Measurements from ENCODE around the gene RAI1.

Gene RAI1

GRCh38 chr17:17750881-17751280 is 69.6 kb downstream of the RAI1 start:
- Histone ChIP-seq H3K9ac (ENCODE audit: low read depth in 1 of 2, low read length in 2 of 2) (no peak overlapping the region), H3K36me3 (ENCODE audit: control insufficient read depth in 2 of 2, insufficient read depth in 2 of 2, low read length in 2 of 2) (no peaks in the 10 kb centered on the region), H3K9me3 (ENCODE audit: control insufficient read depth in 2 of 2, low read length in 2 of 2) (no peaks in the 10 kb centered on the region), H3K4me3 (ENCODE audit: low read length in 2 of 2) (peak overlapping the region in 1 of 2 donors; percentile 14), H3K27me3 (ENCODE audit: control insufficient read depth in 2 of 2, insufficient read depth in 2 of 2, low read length in 2 of 2) (no peaks in the 10 kb centered on the region), H3K4me1 (ENCODE audit: control insufficient read depth in 2 of 2, insufficient read depth in 2 of 2, low read length in 2 of 2) (peaks cover 16 to 28% of the 10 kb centered on the region in 2 donors), H3K27ac (ENCODE audit: low read depth in 2 of 2, low read length in 2 of 2) (peak overlapping the region; percentile 77 to 80)

GRCh38 chr17:17751489-17752088 is 70.3 kb downstream of the RAI1 start:
- Histone ChIP-seq H3K9ac (ENCODE audit: low read depth in 1 of 2, low read length in 2 of 2) (peak overlapping the region; percentile 67 to 68), H3K4me1 (ENCODE audit: control insufficient read depth in 2 of 2, insufficient read depth in 2 of 2, low read length in 2 of 2) (peaks cover 16 to 28% of the 10 kb centered on the region in 2 donors), H3K9me3 (ENCODE audit: control insufficient read depth in 2 of 2, low read length in 2 of 2) (no peaks in the 10 kb centered on the region), H3K4me3 (ENCODE audit: low read length in 2 of 2) (peak overlapping the region; percentile 55 to 75), H3K27ac (ENCODE audit: low read depth in 2 of 2, low read length in 2 of 2) (peak overlapping the region; percentile 77 to 80), H3K36me3 (ENCODE audit: control insufficient read depth in 2 of 2, insufficient read depth in 2 of 2, low read length in 2 of 2) (no peaks in the 10 kb centered on the region), H3K27me3 (ENCODE audit: control insufficient read depth in 2 of 2, insufficient read depth in 2 of 2, low read length in 2 of 2) (no peaks in the 10 kb centered on the region)

- H3K4me1 ChIP-seq (ENCODE audit: control insufficient read depth in 2 of 2, insufficient read depth in 2 of 2, low read length in 2 of 2), result peaks cover 16 to 28% of the 10 kb centered on the region in 2 donors
- H3K9me3 ChIP-seq (ENCODE audit: control insufficient read depth in 2 of 2, low read length in 2 of 2), result no peaks in the 10 kb centered on the region
- H3K9ac ChIP-seq (ENCODE audit: low read depth in 1 of 2, low read length in 2 of 2), result peak overlapping the region; percentile 77 to 91
- H3K27me3 ChIP-seq (ENCODE audit: control insufficient read depth in 2 of 2, insufficient read depth in 2 of 2, low read length in 2 of 2), result no peaks in the 10 kb centered on the region
- peak overlapping the region; percentile 82 to 91 for H3K27ac ChIP-seq (ENCODE audit: low read depth in 2 of 2, low read length in 2 of 2)
- H3K4me3 ChIP-seq (ENCODE audit: low read length in 2 of 2), result peak overlapping the region; percentile 80 to 87
- H3K36me3 ChIP-seq (ENCODE audit: control insufficient read depth in 2 of 2, insufficient read depth in 2 of 2, low read length in 2 of 2), result no peaks in the 10 kb centered on the region
These were observed 71.0 kb downstream of the RAI1 start for GRCh38 chr17:17752089-17752820.

GRCh38 chr17:17752821-17753321 is 71.6 kb downstream of the RAI1 start:
- H3K9ac ChIP-seq (ENCODE audit: low read depth in 1 of 2, low read length in 2 of 2), result peak overlapping the region; percentile 77 to 91
- H3K27me3 ChIP-seq (ENCODE audit: control insufficient read depth in 2 of 2, insufficient read depth in 2 of 2, low read length in 2 of 2), result no peaks in the 10 kb centered on the region
- peak overlapping the region; percentile 80 to 87 for H3K4me3 ChIP-seq (ENCODE audit: low read length in 2 of 2)
- no peaks in the 10 kb centered on the region for H3K36me3 ChIP-seq (ENCODE audit: control insufficient read depth in 2 of 2, insufficient read depth in 2 of 2, low read length in 2 of 2)
- H3K4me1 ChIP-seq (ENCODE audit: control insufficient read depth in 2 of 2, insufficient read depth in 2 of 2, low read length in 2 of 2), result peaks cover 18 to 28% of the 10 kb centered on the region in 2 donors
- H3K27ac ChIP-seq (ENCODE audit: low read depth in 2 of 2, low read length in 2 of 2), result peak overlapping the region; percentile 82 to 91
- no peaks in the 10 kb centered on the region for H3K9me3 ChIP-seq (ENCODE audit: control insufficient read depth in 2 of 2, low read length in 2 of 2)

GRCh38 chr17:17754719-17755686 is 73.7 kb downstream of the RAI1 start:
- Histone ChIP-seq H3K27ac (ENCODE audit: low read depth in 2 of 2, low read length in 2 of 2) (no peak overlapping the region), H3K9ac (ENCODE audit: low read depth in 1 of 2, low read length in 2 of 2) (no peak overlapping the region), H3K36me3 (ENCODE audit: control insufficient read depth in 2 of 2, insufficient read depth in 2 of 2, low read length in 2 of 2) (no peaks in the 10 kb centered on the region), H3K4me1 (ENCODE audit: control insufficient read depth in 2 of 2, insufficient read depth in 2 of 2, low read length in 2 of 2) (peaks cover 20 to 22% of the 10 kb centered on the region in 2 donors), H3K9me3 (ENCODE audit: control insufficient read depth in 2 of 2, low read length in 2 of 2) (no peaks in the 10 kb centered on the region), H3K4me3 (ENCODE audit: low read length in 2 of 2) (no peak overlapping the region), H3K27me3 (ENCODE audit: control insufficient read depth in 2 of 2, insufficient read depth in 2 of 2, low read length in 2 of 2) (no peaks in the 10 kb centered on the region)

GRCh38 chr17:17755715-17756114 is 74.5 kb downstream of the RAI1 start:
- no peak overlapping the region for H3K4me3 ChIP-seq (ENCODE audit: low read length in 2 of 2)
- H3K36me3 ChIP-seq (ENCODE audit: control insufficient read depth in 2 of 2, insufficient read depth in 2 of 2, low read length in 2 of 2), result no peaks in the 10 kb centered on the region
- no peaks in the 10 kb centered on the region for H3K9me3 ChIP-seq (ENCODE audit: control insufficient read depth in 2 of 2, low read length in 2 of 2)
- no peaks in the 10 kb centered on the region for H3K27me3 ChIP-seq (ENCODE audit: control insufficient read depth in 2 of 2, insufficient read depth in 2 of 2, low read length in 2 of 2)
- H3K4me1 ChIP-seq (ENCODE audit: control insufficient read depth in 2 of 2, insufficient read depth in 2 of 2, low read length in 2 of 2), result peaks cover 20 to 21% of the 10 kb centered on the region in 2 donors
- H3K9ac ChIP-seq (ENCODE audit: low read depth in 1 of 2, low read length in 2 of 2), result no peak overlapping the region
- H3K27ac ChIP-seq (ENCODE audit: low read depth in 2 of 2, low read length in 2 of 2), result no peak overlapping the region

GRCh38 chr17:17757391-17757791 is 76.1 kb downstream of the RAI1 start:
- Histone ChIP-seq H3K36me3 (ENCODE audit: control insufficient read depth in 2 of 2, insufficient read depth in 2 of 2, low read length in 2 of 2) (no peaks in the 10 kb centered on the region), H3K4me3 (ENCODE audit: low read length in 2 of 2) (no peak overlapping the region), H3K9ac (ENCODE audit: low read depth in 1 of 2, low read length in 2 of 2) (no peak overlapping the region), H3K9me3 (ENCODE audit: control insufficient read depth in 2 of 2, low read length in 2 of 2) (no peaks in the 10 kb centered on the region), H3K27me3 (ENCODE audit: control insufficient read depth in 2 of 2, insufficient read depth in 2 of 2, low read length in 2 of 2) (no peaks in the 10 kb centered on the region), H3K27ac (ENCODE audit: low read depth in 2 of 2, low read length in 2 of 2) (no peak overlapping the region), H3K4me1 (ENCODE audit: control insufficient read depth in 2 of 2, insufficient read depth in 2 of 2, low read length in 2 of 2) (peaks cover 10 to 11% of the 10 kb centered on the region in 2 donors)

- no peak overlapping the region for H3K27ac ChIP-seq (ENCODE audit: low read depth in 2 of 2, low read length in 2 of 2)
- H3K4me3 ChIP-seq (ENCODE audit: low read length in 2 of 2), result no peak overlapping the region
- H3K9me3 ChIP-seq (ENCODE audit: control insufficient read depth in 2 of 2, low read length in 2 of 2), result no peaks in the 10 kb centered on the region
- no peaks in the 10 kb centered on the region for H3K36me3 ChIP-seq (ENCODE audit: control insufficient read depth in 2 of 2, insufficient read depth in 2 of 2, low read length in 2 of 2)
- H3K4me1 ChIP-seq (ENCODE audit: control insufficient read depth in 2 of 2, insufficient read depth in 2 of 2, low read length in 2 of 2), result peaks cover 3 to 4% of the 10 kb centered on the region in 2 donors
- H3K27me3 ChIP-seq (ENCODE audit: control insufficient read depth in 2 of 2, insufficient read depth in 2 of 2, low read length in 2 of 2), result no peaks in the 10 kb centered on the region
- no peak overlapping the region for H3K9ac ChIP-seq (ENCODE audit: low read depth in 1 of 2, low read length in 2 of 2)
These were observed 76.9 kb downstream of the RAI1 start for GRCh38 chr17:17757956-17758845.

- no peaks in the 10 kb centered on the region for H3K27me3 ChIP-seq (ENCODE audit: control insufficient read depth in 2 of 2, insufficient read depth in 2 of 2, low read length in 2 of 2)
- H3K9ac ChIP-seq (ENCODE audit: low read depth in 1 of 2, low read length in 2 of 2), result no peak overlapping the region
- no peak overlapping the region for H3K4me3 ChIP-seq (ENCODE audit: low read length in 2 of 2)
- H3K4me1 ChIP-seq (ENCODE audit: control insufficient read depth in 2 of 2, insufficient read depth in 2 of 2, low read length in 2 of 2), result peaks cover 0 to 4% of the 10 kb centered on the region in 2 donors
- no peaks in the 10 kb centered on the region for H3K9me3 ChIP-seq (ENCODE audit: control insufficient read depth in 2 of 2, low read length in 2 of 2)
- no peak overlapping the region for H3K27ac ChIP-seq (ENCODE audit: low read depth in 2 of 2, low read length in 2 of 2)
- no peaks in the 10 kb centered on the region for H3K36me3 ChIP-seq (ENCODE audit: control insufficient read depth in 2 of 2, insufficient read depth in 2 of 2, low read length in 2 of 2)
These were observed 77.8 kb downstream of the RAI1 start for GRCh38 chr17:17758941-17759563.
